NCI-H1417 (cell line): Measurements from ENCODE around the gene C1orf74.

ENCODE experiments used
- DNase-seq, 3 experiments: peaks; one replicate each; lab custom pipeline; 2025; lab: John Stamatoyannopoulos, UW

The C1orf74 gene

GRCh38 chr1:209770636-209771415 lies 13.5 kb downstream of the C1orf74 start:
- DNase-seq, result no peak

DNA sequence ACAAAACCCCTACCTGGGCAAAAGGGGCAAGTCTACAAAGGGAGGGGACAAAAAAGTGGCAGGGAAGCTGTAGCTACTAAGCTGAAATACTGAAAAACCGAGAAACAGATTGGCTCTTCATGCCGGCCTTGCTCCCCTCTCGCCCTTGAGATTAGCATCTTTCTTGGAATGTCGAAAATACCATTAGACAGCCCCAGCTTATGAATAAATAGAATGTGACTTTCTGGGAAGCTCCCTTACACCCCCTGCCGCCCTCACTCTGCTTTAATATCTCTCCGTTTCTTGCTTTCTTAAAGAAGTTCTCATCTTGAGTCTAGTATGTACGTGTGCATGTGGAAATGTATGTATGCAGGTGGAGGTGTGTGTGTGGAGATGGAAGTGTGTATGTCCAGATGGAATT lies 14.4 kb downstream of the C1orf74 start:
- no peak for DNase-seq

DNA sequence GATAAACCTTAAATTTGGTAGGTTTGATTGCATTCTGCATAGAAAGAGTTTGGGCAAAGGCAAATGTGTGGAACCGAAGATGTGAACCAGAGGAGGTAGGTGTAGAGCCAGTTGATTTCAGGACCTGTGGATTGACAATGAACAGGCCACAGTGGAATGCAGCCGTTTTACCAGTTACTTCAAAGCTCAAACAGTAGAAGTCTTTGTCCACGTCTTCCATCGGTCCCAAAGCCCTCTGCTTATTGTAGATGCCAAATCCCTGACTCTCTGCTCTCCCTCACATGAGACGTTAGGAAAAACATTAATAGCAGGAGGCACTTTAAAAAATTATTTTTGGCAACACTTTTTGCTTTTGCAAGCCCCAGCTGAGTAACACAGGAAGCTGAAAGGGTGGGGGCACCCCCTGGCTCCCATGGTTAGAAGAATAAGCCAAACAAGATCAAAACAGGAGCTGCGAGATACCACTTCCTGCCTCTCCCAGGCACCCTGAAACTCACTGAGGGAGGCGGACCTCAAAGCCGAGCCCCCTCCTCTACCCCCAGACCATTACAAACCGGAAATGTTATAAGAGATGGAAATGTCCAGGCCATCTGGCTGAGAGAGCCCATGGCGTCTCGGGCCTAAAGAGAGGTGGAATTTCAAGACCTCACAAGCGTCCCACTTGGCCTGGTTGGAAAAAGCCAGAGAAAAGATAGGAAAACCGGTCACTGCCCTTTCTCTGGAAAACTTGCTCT lies 15.0 kb downstream of the C1orf74 start:
- DNase-seq, result no peak

DNA sequence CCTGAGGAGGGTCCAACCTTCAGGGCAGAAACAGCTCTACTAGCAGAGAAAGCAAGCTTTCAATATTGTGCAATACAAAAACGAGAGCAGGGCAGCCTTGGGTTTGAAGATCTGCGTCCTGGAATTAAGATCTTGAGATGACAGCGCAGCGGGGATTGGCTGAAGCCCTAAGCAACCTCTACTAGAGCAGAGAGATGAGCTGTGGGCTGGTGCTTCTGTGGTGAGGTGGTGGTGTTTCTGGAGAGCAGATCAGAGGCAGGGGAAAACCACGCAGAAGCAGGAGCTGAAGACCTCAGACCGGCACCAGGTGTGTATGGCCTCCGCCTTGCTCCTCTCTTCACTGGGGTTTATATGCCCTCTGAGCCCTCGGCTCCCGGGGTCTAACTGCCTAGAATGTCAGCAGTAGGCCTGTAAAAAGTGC lies 16.0 kb downstream of the C1orf74 start:
- no peak for DNase-seq

- DNase-seq, result no peak
These were observed 16.7 kb downstream of the C1orf74 start for GRCh38 chr1:209767706-209768105.

DNA sequence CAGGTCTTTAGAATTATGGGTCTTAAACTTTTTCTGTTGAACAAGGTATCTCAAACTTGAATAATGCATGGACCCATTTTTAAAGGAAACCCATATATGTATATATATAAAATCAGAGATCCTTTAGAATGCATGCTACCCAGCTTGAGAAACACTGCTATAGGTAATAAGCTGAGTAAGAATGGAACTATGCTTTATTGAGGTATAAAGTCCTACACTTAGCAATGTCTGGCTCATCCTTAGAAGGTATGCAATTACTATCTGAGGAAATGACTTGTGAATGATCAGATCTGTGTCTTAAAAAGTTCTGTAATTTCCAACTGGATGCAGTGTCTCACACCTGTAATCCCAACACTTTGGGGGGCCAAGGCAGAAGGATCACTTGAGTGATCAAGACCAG lies 17.3 kb downstream of the C1orf74 start:
- no peak for DNase-seq

GRCh38 chr1:209766051-209766450 lies 18.3 kb downstream of the C1orf74 start:
- no peak for DNase-seq

DNA sequence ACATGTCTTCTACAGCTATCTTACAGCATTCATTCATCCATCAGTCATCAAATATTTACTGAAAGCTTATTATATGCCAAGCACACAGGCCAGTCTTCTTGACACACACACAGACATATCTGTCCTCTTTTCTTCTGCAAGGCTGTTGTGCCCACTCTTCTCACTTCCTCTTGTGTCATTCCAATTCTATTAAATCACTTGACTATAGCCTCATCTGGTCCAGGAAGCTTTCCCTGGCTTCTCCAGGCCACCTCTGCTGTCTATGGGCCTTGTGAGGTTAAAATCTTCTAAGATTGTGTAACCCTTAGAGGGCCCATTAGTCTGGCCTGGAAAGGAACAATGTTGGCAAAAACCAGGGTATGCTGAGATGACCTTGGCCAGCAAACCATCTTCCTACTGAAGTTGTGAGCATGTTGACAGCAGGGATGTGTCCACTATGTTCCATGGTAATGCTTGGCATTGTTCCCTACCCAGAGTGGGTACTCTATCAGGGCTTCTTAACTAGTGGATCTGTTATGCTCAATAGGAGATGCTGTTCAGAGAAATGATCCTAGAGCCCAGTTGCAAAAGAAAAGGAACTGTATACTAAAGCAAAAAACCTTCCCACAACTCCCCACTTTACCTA lies 23.2 kb downstream of the C1orf74 start:
- no peak for DNase-seq

DNA sequence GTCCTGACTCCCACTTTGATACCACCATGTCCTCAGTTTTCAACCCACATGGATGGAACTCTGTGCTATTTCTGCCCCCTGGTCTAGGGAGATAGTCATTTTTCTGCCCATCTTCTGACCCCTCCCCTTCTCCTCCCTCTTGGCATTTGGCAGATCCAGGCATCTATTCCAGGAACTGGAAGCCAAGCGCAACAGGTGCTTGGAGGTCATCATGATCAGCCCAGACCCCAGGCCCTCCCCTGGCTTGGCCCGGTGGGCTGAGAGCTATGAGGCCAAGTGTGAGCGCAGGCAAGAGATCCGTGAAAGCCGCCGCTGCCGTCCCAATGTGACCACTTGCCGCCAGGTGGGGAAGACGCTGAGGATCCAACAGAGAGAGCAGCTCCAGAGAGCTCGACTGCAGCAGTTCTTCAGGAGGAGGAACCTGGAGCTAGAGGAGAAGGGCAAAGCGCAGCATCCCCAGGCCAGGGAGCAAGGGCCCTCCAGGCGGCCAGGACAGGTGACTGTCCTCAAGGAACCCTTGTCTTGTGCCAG lies 24.5 kb downstream of the C1orf74 start:
- DNase-seq, result no peak

GRCh38 chr1:209758400-209758799 lies 26.0 kb downstream of the C1orf74 start:
- no peak for DNase-seq

DNA sequence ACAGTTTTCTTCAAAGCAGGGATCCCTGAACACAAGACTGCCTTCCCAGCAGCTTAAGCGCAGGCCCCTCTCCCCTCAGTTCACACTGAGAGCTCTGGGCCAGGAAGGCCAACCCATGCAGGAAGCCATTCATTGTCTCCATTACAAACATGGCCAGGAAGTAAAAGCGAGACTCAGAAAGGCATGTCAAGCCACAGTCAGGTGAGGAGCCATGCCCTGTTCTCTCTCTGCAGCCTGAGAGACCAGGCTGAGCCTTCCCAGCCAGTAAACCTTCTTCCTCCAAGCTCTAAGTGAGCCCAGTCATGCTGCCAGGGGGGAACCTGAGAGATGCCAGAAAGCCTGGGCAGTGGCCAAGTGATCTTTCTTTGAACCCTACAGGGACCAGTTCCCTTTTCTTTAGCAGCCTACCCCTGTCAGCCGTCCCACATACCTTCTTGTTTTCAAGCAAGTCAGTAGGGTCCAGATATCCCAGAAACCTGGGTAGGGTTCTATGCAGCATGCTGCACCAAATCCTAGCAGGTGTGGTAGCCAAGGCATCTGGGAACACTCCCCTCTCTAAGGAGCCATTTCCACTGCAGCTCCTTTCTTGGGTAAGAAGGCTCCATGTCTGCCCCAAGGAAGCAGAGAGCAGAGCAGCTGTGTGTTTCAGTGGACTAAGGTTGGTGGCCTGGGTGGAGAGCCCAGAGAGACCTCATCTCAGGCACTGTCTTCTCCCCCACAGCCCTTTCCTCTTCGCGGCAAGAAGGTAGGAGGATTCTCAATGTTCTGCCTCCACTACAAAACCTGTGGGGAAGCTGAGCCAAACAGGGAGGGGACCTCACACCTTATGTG lies 27.5 kb downstream of the C1orf74 start:
- no peak for DNase-seq

DNA sequence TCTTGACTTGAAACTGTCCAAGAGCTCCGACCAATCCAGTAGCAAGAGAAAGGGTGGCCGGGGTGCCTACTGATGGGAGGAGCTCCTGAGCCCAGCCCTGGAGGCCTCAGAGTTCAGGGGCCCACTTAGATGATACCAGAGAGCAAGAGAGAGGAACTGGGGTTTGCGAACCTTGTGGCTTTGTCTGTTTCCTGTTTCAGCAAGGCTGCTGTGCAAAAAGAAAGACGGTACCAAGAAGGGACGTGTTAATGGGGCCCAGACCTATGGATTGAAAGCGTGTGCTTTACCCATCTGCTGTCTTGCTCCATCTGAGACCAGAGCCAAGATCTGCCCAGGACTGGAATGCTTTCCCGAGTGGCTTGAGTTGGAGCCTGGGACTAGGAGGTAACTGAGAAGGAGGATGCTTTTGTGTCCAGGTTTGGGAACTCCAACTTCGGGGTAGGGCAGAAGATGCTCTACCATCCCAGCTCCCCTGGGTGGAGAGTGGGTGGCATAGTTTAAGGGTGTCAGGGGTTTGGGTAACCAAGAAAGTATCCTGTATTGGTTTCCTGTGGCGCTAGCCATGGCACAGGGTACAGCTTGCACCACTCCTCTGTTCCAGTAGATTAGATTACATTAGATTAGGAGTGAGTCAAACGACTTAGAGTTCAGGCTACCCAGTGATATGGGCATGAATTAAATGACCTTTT lies 28.3 kb downstream of the C1orf74 start, which contains the start of gene TRAF3IP3:
TRAF3IP3 (plus strand) TSS at position 128 of the 689 bp plus-strand sequence. CDS start 3,987 bp downstream, outside the sequence.
- DNase-seq, result no peak

DNA sequence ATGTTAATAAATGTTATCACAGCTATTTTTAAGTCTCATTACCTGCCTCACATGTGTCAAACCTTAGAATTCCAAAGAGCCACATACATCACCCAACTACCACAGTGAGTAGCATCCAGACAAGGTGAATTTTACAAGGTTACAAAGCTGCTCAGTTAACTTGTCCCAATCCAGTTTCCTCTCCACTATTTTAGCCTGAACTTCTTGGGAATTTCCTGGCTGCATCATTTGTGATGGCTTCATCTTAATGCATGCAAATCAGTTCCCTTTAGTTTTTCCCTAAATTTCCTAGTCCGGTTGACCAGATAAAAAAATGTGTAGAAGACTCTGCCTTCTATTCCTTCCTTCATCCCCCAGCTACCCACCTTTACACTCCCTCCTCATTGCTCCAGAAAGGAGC lies 29.1 kb downstream of the C1orf74 start:
- no peak for DNase-seq

DNA sequence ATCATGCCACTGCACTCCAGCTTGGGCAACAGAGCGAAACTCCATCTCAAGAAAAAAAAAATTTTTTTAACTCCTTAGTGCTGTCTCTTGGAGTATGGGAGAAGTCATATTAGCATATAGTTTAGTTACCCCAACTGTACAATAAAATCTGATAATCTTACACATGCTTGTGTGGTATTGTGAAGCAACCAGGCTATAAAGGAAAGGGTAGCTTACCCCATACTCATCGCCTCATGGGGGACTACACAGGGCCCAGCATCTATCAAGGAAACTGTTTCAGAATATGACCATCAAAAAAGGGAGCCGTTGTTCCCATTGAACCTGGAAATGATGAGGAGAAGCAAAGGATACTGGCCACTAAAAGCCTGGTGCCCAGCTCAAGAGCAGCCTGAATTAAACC lies 31.5 kb downstream of the C1orf74 start:
- no peak for DNase-seq

DNA sequence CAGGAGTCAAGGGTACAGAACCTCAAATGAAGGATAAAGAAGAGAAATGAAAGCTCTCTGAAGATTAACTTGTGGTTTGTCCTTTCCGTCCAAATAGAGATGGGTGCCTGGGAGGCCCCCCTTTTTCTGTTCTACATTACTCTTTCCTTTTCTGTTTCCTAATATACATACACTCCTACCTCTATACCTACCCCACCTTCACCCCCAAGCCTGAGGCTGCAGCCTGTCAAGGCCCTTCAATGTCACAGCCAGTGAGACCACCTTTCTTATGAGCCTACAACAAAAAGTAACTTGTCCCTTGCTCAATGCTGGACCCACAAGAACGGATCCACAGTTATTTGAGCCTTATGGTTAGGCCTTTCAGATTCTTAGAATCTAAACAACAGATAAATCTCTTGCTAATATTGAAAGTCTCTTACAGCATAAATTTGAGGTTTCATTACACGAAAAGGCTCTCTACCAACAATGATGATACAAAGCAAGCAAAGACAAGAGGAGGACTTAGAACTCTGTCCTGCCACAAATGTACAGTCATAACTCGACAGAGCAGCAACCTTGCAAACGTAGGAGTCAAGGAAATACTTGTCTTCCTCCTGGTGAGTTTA lies 32.6 kb downstream of the C1orf74 start:
- no peak for DNase-seq

DNA sequence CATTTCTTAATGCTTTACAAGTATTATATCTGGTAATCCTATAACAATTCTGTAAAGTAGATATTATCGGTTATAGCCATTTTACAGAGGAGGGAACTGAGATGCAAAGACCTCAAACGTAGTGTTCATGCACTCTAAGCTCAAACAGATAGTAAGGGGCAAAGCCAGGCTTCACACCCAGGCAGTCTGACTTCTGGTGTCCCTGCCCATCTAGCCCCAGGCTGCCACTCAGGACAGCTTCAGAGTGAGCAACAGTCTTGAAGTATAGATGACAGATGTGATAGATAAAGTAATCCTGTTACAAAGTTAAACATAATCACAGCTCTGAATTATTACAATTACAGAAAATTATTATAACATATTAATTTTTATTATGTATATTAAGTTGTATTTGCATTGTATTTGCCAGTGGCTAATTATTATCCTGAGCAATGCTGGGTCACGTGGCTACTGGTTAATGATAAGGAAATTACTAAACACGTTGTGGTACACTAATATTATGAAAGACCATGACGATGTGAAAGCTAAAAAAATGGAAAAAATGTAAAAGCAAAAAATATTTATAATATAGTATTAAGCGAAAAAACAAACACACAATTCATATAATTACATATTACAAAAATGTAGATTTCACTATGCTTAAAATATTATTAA lies 34.6 kb downstream of the C1orf74 start:
- DNase-seq, result peak in 1 of 3 experiments; percentile 18

- DNase-seq, result no peak
These were observed 35.2 kb downstream of the C1orf74 start for GRCh38 chr1:209749205-209749604.

- no peak for DNase-seq
These were observed 35.7 kb downstream of the C1orf74 start for GRCh38 chr1:209748620-209749019.

GRCh38 chr1:209747580-209748262 lies 36.6 kb downstream of the C1orf74 start:
- DNase-seq, result no peak
